GM12801 (cell line): Measurements from ENCODE around the gene MFSD2A.

Experiments used
- TF ChIP-seq, protein P1 (sequence below): IDR thresholded peaks from one replicate; pipeline ENCODE4 v1.5.1; 2011; ENCODE audit warnings: control low read depth; ENCODE audit not compliant: insufficient read length; ENCODE audit errors: extremely low read depth

The MFSD2A gene

DNA sequence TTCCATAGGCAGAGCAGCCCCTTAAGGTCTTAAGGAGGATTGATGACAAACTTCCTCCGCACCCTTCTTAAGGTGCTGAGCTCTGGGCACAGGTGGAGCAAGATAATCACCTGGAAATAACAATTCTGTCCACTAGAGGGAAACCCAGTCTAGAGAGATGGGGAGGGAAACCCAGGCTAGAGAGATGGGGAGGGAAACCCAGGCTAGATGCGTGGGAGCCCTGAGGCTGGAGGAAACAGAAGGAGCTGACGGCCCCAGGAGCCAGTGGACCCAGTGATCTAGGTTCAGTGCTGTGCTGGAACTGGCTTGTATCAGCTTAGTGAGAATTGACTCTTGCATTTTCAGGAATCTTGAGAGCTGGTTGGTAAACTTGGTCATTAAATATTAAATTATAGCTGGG is 35.4 kb upstream of the MFSD2A start:
- TF ChIP-seq, protein P1, sequence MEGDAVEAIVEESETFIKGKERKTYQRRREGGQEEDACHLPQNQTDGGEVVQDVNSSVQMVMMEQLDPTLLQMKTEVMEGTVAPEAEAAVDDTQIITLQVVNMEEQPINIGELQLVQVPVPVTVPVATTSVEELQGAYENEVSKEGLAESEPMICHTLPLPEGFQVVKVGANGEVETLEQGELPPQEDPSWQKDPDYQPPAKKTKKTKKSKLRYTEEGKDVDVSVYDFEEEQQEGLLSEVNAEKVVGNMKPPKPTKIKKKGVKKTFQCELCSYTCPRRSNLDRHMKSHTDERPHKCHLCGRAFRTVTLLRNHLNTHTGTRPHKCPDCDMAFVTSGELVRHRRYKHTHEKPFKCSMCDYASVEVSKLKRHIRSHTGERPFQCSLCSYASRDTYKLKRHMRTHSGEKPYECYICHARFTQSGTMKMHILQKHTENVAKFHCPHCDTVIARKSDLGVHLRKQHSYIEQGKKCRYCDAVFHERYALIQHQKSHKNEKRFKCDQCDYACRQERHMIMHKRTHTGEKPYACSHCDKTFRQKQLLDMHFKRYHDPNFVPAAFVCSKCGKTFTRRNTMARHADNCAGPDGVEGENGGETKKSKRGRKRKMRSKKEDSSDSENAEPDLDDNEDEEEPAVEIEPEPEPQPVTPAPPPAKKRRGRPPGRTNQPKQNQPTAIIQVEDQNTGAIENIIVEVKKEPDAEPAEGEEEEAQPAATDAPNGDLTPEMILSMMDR, result no peak

DNA sequence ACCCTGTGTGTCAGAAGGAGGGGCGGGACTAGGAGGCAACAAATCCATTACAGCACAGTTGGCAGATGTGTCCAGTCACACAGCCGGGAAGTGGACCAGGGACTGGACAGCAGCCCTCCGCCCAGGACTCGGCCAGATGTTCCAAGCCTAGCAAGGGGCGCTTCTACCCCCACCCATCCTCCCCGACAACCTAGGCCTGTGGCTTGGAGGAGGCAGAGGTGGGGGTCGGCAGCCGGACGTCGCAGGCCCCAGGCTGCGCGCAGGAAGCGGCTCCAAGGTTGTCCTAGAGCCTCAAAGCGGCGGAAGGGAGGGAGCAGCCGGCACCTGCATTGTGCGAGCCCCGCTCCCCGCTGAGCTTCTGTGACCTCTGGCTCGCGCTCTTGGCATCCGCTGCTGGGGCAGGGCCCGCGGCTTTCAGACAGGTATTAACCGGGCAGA is 32.7 kb upstream of the MFSD2A start:
- TF ChIP-seq, protein P1, result no peak

DNA sequence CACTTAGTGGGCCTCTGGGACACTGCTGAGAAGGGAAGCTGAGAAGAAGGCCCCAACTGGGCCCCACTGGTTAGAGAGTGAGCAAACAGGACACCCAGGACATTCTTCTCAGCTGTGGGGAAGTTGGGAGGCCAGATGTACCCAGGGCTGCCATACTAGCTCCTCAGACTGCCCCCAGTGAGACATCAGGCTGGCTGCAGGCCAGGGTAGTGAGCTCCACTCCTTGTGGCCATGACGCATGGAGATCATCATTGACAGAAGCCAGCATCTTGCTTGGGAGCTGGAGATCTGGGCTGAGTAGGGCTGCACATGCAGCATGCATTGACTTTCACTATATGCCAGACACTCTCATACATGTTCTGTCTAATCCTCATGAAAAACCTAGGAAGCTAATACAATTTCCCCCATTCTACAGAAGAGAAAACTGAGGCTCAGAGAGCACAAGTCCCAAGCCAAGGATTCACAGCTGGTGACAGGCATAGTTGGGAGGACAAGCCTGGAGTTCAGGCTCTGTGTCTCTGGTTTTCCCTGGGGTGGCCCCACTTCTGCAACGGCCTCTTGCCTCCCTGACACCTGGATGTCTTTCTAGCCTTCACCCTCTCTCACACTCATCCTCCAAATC is 29.1 kb upstream of the MFSD2A start:
- TF ChIP-seq, protein P1, result no peak

DNA sequence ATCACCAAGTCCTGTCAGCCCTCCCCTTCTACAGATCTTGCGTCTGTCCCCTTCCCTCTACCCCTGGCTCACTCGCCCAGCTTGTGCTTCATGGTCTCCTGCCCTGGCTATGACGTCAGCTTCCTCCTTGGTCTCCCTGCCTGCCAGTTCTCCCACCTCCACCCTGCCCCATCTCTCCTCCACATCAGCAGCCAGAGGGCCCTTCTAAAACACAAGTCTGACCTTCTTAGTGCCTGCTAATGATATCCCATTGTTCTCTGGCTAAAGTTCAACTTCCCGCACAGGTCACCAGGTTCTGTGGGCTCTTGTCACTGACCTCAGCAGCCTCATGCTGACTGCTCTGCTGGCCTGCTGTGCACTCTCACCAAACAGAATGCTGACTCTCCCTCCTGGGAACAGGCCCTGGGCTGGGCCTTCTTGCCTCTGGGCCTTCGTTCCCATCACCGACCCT is 28.6 kb upstream of the MFSD2A start:
- TF ChIP-seq, protein P1, result no peak

DNA sequence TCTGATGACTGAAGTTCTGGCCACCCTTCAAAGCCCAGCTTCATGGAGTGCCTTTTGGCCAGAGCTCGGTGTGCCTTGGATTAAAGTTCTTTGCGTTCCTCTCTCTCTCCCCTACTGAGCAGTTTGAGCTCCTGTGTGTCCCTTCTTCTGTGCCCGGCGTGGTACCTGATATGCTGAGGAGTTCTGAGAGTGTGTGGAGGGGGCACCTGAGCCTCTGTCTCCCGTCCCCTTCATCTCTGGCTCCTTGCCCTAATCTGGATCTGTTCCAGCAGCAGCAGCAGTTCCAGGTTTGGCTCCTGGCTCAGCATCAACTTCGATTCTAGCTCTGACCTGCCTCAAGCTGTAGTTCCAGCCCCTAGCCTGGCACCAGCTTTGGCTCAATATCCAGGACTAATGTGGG is 28.1 kb upstream of the MFSD2A start:
- TF ChIP-seq, protein P1, result no peak

DNA sequence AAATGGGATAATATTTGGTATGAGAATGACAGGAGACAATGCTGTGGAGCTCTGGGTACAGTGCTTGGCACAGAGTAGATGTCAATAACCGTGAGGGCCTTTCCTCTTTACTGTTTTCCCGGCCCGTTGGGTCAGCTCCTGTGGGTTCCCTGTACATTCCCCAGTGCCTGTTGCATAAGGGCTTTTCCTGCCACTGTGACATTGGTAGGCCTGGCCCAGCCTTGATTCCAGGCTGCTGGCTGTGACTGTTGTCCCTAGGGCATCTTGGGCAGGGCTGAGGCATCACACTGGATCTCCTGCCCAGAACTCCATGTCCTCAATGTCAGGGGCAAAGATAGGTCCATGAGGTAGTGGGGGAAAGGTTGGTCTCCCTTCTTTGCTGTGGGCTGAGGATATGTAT is 27.4 kb upstream of the MFSD2A start:
- TF ChIP-seq, protein P1, result no peak

DNA sequence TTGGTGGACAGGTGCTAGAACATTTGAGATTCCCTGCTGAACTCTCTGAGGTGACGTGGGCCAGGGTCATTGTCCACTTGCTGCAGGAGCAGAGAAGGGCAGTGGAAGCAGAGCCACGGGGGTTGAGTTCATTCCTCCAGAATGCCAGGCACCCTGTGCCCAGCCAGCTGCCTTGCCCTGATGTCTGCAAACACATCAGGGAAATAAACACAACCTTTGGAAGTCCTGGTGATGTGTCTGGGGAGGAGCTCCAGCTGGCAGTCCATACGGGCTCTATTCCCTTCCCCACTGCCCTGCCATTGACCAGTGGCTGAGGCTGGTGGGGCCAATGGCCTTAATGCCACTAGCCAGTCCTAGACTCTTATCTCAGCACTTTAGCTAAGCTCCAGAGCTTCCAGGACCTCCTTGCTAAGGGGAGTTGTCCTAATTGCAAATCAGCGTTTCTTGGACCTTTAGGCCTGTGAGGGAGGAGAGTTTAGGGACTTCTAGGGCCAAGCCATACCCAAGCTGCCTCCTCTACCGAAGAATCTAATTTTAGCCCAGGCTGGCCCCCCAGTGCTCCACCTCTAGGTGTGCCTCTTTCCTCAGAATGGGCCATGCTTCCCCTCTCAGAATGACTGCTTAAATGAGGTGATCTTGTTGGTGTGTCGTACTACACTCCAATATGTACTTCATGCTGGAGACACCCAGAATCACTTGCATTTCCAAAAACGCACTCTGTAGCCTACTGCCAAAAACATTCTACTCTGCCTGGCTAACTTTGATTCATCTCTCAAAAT is 25.9 kb upstream of the MFSD2A start:
- TF ChIP-seq, protein P1, result no peak
